Chondrocyte (in vitro differentiated cells): ENCODE results near the gene SLC4A1. TPM values are rescaled to one million over a fixed set of nuclear protein-coding genes. Genes with fewer than 3 reads are reported as not detected.
A peak's percentile ranks its signal among the peaks of the same experiment; 100 is the strongest.

ENCODE experiments used
- DNase-seq: peaks from one replicate; pipeline ENCODE4 v3.0.0; 2021; ENCODE audit warnings: mixed read lengths, low spot score
- H3K27ac Mint-ChIP-seq: one replicate; pipeline ENCODE4 v1.8.0; 2021; ENCODE audit warnings: mild to moderate bottlenecking, moderate library complexity, mixed read lengths; ENCODE audit not compliant: unreplicated experiment
- H3K27me3 Mint-ChIP-seq: 2 replicates; pipeline ENCODE4 v1.8.0; 2021; ENCODE audit warnings: low read depth, mixed read lengths
- H3K36me3 Mint-ChIP-seq: 2 replicates; pipeline ENCODE4 v1.8.0; 2021; ENCODE audit warnings: low read depth, mixed read lengths
- H3K4me1 Mint-ChIP-seq: 2 replicates; pipeline ENCODE4 v1.8.0; 2021; ENCODE audit warnings: low read depth, mild to moderate bottlenecking, mixed read lengths
- H3K4me3 Mint-ChIP-seq: one replicate; pipeline ENCODE4 v1.8.0; 2021; ENCODE audit warnings: mild to moderate bottlenecking, moderate library complexity, mixed read lengths; ENCODE audit not compliant: unreplicated experiment
- H3K9me3 Mint-ChIP-seq: 2 replicates; pipeline ENCODE4 v1.8.0; 2021; ENCODE audit warnings: low read depth, mixed read lengths
- total RNA-seq: library from RNA; stranded (reverse); gene quantifications from 3 replicates; pipeline ENCODE4 v1.2.1, GENCODE V29; 2021
- TF ChIP-seq, protein P1 (sequence below): fragments of 200-600 bp; sonication (generic); IDR thresholded peaks from 2 replicates; pipeline ENCODE4 v1.5.0; 2021; ENCODE audit warnings: antibody characterized with exemption, mild to moderate bottlenecking, moderate library complexity

The SLC4A1 gene
- total RNA-seq, 1 donor from 2014 or later: not detected

- TF ChIP-seq, protein P1, sequence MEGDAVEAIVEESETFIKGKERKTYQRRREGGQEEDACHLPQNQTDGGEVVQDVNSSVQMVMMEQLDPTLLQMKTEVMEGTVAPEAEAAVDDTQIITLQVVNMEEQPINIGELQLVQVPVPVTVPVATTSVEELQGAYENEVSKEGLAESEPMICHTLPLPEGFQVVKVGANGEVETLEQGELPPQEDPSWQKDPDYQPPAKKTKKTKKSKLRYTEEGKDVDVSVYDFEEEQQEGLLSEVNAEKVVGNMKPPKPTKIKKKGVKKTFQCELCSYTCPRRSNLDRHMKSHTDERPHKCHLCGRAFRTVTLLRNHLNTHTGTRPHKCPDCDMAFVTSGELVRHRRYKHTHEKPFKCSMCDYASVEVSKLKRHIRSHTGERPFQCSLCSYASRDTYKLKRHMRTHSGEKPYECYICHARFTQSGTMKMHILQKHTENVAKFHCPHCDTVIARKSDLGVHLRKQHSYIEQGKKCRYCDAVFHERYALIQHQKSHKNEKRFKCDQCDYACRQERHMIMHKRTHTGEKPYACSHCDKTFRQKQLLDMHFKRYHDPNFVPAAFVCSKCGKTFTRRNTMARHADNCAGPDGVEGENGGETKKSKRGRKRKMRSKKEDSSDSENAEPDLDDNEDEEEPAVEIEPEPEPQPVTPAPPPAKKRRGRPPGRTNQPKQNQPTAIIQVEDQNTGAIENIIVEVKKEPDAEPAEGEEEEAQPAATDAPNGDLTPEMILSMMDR: no peak
- DNase-seq: no peak
- Mint-ChIP-seq H3K36me3 (peaks cover 15% of the 10 kb centered on the region), H3K9me3 (no peaks in the 10 kb centered on the region), H3K27me3 (no peaks in the 10 kb centered on the region), H3K27ac (peak within 1 kb of the TSS; percentile 96), H3K4me3 (peak within 1 kb of the TSS; percentile 87), H3K4me1 (peaks cover 39% of the 10 kb centered on the region)
Observed at GRCh38 chr17:44219616-44220212, 48.2 kb downstream of the SLC4A1 start, which contains the start of gene UBTF. Gene UBTF (minus strand): TSS chr17:44219675. CDS start chr17:44218229, 1,446 bp downstream.

- H3K4me3 Mint-ChIP-seq: peak overlapping the region; percentile 22
- no peaks in the 10 kb centered on the region for H3K9me3 Mint-ChIP-seq
- peaks cover 39% of the 10 kb centered on the region for H3K4me1 Mint-ChIP-seq
- TF ChIP-seq, protein P1: peak; percentile 41
- H3K27ac Mint-ChIP-seq: no peak overlapping the region
- H3K27me3 Mint-ChIP-seq: no peaks in the 10 kb centered on the region
- DNase-seq: no peak
- H3K36me3 Mint-ChIP-seq: peaks cover 17% of the 10 kb centered on the region
Observed at GRCh38 chr17:44219108-44219615, 48.8 kb downstream of the SLC4A1 start.

DNA sequence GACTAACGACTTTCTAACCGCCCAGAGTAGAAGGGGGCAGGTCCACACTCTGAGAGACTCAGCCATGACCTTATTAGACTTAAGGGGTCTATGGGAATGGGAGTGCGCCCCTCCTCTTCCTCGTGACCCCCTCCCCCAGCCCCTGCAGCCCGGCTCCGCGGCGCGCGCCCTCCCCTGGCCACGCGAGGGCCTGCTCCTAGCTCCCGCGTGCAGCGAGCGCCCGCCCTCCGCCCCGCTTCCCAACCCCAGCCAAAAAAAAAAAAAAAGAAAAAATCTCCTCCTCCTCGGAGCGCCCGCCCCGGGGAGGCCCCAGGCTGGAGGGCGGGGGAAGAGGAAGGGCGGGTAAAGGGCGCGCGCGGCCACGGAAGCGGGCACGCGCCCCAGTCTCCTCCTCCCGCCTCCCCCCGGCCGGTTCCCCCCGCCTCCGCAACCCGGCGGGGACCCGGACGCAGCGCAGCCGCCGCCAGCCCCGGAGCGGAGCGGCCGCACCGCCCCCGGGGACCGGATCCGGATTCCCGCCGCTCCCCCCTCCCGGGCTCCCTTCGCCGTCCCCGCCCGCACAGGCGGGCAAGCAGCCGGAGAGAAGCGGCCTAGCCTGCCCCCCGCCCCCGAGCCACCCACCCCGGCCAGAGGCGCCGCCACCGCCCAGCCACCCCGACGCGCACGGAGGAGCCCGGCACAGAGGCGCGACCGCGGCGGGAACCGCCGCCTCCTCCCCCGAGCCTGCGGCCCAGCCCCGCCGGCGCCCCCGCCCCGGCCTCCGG, 49.4 kb downstream of the SLC4A1 start:
- no peaks in the 10 kb centered on the region for H3K9me3 Mint-ChIP-seq
- H3K27ac Mint-ChIP-seq: no peak overlapping the region
- H3K27me3 Mint-ChIP-seq: no peaks in the 10 kb centered on the region
- peaks cover 36% of the 10 kb centered on the region for H3K4me1 Mint-ChIP-seq
- TF ChIP-seq, protein P1: peak; percentile 79
- DNase-seq: no peak
- peak overlapping the region; percentile 70 for H3K4me3 Mint-ChIP-seq
- H3K36me3 Mint-ChIP-seq: peaks cover 22% of the 10 kb centered on the region

- H3K4me3 Mint-ChIP-seq: peak overlapping the region; percentile 70
- no peak overlapping the region for H3K27ac Mint-ChIP-seq
- H3K36me3 Mint-ChIP-seq: peaks cover 22% of the 10 kb centered on the region
- peaks cover 29% of the 10 kb centered on the region for H3K4me1 Mint-ChIP-seq
- TF ChIP-seq, protein P1: no peak
- DNase-seq: no peak
- H3K27me3 Mint-ChIP-seq: no peaks in the 10 kb centered on the region
- no peaks in the 10 kb centered on the region for H3K9me3 Mint-ChIP-seq
Observed at GRCh38 chr17:44217738-44218343, 50.1 kb downstream of the SLC4A1 start.

DNA sequence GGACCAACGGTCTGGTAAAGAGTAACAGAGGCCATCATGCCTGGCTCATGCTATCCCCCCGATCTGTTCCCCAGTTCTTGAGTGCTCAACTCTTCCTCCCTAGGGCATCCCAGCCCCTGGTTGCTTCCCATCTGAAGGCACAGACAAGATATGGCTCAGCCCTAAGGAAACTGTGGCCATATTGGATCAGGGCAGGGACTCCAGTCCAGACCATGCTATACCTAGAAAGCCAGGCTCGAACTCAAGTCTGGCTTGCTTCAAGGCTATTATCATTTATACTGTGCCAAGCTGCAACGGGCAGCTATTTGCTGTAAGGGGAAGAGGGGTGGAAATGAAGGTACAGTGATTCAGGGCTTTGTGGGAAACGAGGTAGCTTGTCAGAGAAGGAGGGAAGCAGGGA, 51.2 kb downstream of the SLC4A1 start:
- Mint-ChIP-seq H3K27me3 (no peaks in the 10 kb centered on the region), H3K4me3 (peak overlapping the region; percentile 33), H3K27ac (peak overlapping the region; percentile 17), H3K9me3 (no peaks in the 10 kb centered on the region), H3K36me3 (peaks cover 22% of the 10 kb centered on the region), H3K4me1 (peaks cover 20% of the 10 kb centered on the region)
- TF ChIP-seq, protein P1: no peak
- DNase-seq: no peak
